NOMO-1 (cell line): ENCODE measurements around the gene SKI.
A peak's percentile ranks its signal among the peaks of the same experiment; 100 is the strongest.

Experiments
- DNase-seq, 2 experiments: peaks; one replicate each; lab custom pipeline; 2025; ENCODE audit not compliant: unreplicated experiment in 2 of 2; lab: John Stamatoyannopoulos, UW

SKI gene

GRCh38 chr1:2229037-2229864 is 1.1 kb downstream of the SKI start:
- peak; percentile 52 to 59 for DNase-seq

DNA sequence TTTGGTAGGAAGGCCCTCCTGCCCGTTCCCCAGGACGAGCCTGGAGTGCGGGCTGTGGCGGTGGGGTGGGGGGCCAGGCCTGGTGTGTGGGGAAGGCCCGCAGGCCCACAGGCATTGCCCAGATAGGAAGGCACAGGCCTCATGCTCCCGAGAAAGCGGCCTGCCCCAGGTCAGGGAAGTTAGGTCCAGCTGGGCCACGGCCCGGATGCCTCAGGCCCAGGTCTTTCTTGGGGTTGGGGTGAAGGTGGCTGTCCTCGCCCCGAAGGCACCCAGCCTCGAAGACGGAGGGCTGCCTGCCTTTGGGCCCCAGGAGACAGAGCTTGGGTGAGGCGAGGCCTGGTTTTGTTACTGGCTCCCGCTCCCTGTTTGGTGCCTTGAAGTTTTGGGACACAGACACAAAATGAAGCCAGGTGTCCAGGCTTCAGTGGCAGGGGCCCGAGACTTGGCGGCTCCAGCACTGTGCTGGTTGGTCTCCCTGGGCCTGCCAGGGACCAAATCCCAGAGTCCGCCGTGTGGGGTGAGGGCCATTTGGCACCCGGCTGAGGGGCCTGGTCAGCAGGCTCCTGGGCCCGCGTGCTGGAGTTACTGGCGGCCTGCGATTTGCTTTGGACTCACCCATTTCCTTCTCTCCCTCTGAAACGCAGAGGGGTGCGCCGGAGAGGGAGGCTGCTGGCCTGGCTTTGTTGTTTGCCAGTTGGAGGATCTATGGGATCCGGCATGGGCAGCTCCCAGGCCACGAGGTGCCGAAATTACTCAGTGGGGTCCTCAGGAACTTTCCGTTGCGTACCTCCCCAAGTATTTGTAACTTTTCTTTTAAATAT is 2.0 kb downstream of the SKI start:
- no peak for DNase-seq

- DNase-seq, result no peak
Measured at GRCh38 chr1:2230781-2231531, 2.8 kb downstream of the SKI start.

GRCh38 chr1:2231532-2232254 is 3.6 kb downstream of the SKI start:
- peak; percentile 56 to 67 for DNase-seq

DNA sequence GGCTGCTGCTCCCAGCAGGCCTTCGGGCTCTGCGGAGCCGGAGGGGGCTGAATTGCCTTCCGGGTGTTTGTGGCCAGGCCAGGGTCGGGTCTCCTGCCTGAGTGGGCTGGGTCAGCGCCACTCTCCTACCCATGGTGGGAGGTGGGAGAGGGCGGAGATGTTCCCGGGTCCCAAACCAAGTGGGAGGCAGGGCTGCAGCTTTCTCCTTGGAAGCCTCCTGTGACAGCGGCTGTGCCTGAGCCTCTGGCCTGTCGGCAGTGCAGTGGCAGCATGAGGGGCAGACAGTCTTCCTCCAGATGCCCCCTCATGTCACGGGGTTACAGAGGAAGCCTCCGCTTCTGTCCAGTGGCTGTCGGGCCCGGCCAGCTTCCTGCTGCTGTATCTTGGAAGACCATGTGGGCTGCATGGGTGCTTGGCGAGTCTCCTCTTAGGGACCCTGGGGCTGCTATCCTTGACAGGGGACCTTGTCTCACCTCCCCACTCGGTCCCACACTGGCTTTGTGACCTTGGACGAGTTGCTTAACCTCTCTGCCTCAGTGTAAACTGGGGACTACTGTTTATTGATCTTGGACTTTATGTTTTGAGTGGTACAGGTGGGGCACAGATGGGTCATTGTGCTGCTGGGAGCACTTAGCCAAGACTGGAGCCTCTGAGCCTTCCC is 4.3 kb downstream of the SKI start:
- DNase-seq, result no peak

DNA sequence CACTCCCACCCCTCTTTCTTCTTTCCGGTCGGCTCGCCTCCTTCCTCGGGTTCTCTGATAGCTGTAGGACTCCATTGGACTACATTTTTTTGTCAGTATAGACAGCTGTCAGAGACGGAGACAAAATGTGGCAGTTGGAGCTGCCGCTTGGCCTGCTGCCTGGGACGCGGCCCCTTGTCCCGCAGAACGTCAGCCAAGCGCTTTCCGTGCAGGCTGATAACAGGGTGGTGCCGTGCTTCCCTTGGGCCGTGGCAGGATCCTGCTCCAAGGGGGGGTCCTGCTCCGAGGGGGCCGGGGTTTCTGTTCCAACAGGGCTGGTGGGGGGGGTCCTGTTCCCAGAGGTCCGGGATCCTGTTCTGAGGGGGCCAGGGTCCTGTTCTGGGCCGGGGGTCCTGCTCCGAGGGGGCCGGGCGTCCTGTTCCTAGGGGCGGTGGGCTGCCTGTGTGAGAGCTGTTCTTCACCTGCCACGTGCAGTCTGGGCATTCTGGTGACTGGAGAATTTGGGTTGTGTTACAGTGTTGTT is 4.9 kb downstream of the SKI start:
- no peak for DNase-seq

- no peak for DNase-seq
Measured at GRCh38 chr1:2233468-2233867, 5.3 kb downstream of the SKI start.

DNA sequence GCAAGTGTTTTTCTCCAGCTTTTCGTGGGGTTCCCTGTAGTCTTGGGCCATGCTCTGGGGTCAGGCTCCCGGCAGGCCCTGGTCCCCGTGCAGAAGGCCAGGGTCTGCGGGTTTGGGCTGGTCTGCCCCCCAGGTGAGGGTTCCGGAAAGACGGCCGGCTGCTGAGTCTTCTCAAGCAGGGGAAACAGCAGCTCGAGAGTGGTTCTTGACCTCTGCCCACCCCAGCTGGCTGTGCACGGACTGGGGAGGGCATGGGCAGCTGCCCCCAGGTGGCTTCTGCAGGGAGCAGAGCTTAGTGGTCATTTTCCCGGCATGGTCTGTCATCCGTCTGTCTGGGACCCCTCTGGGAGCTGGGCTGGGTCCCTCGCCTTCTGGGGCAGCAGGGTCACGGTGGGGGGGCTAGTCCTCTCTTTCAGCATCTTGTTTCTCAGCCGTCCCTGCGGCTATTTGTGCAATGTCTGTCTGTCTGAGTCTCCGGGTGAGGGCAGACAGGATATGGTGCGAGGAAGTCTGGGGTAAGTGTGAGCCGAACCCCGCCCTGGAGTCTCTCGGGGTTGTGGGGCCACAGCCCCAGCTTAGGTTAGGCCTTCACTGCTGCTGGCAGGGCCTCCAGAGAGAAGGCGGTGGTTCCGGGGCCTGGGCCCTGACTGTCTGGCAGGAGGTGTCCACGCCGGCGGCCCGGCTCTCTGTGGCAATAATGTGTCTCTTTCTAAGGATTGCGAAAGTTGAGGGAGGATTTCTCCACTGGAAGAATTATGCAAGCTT is 6.1 kb downstream of the SKI start:
- DNase-seq, result peak; percentile 99

DNA sequence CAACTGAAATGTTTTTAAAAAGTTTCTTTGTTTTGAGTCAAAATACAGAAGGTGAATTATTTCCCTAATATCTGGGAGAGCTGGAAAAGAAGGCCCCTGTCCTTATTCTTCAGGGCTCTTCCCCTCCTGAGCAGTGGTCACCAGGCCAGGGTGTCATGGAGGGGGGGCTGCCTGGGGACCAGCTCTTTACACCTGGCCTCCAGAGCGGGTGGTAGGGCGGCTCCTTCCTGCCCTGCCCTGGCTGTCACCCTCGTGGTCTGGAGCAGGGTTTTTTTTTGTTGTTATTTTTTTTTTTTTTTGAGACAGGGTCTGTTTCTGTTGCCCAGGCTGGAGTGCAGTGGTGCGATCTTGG is 6.6 kb downstream of the SKI start:
- peak in 1 of 2 experiments; percentile 74 for DNase-seq

DNA sequence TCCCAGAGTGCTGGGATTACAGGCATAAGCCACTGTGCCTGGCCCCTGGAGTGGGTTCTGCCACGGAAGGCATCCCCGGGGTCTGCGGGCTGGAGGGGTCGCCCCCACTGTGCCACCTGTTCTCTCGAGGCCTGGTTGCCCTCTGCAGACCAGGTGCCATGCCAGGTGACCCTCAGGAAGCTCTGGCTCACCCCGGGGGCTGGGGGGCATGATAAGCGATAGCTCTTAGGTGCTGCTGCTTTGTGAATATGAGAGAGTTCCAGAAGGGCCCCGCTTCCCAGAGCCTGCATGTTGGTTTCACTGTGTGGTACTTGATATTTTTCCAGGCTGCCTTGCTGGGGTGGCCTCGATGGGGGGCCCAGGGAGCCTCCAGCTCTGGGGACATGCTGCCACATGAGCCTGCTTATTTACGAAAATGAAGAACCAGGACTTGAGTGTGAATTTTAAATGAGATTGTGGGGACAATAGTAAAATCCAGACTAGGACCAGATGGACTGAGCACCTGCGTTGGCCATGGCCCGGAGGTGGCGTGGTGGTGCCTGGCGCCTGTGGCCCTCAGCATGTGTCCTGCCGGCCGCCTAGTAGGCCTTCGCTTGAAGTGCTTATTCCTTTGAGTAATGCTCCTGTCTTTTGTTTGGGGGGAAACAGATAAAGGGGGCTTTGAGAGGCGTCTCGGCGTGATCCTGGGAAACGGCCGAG is 7.3 kb downstream of the SKI start:
- no peak for DNase-seq

- no peak for DNase-seq
Measured at GRCh38 chr1:2236695-2237677, 8.9 kb downstream of the SKI start.

DNA sequence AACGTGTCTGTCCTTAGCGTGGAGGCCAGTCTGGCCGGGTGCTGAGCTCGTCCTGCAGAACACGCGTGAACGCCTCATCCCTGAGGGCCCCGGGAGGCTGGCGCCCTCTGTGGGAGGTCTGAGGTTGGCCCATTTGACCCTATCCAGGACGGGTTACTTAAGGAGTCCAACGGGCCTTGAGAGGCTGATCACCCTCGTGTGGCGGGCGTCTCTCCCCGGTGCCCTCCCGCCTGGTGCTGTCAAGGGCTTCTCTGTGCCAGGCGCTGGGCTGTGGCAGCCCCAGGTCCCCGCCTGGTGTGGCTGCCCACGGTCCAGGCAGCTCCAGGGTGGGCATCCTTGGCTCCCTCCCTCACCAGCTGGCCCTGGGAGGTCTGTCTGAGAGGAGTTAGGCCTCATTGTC is 9.7 kb downstream of the SKI start:
- DNase-seq, result no peak

DNA sequence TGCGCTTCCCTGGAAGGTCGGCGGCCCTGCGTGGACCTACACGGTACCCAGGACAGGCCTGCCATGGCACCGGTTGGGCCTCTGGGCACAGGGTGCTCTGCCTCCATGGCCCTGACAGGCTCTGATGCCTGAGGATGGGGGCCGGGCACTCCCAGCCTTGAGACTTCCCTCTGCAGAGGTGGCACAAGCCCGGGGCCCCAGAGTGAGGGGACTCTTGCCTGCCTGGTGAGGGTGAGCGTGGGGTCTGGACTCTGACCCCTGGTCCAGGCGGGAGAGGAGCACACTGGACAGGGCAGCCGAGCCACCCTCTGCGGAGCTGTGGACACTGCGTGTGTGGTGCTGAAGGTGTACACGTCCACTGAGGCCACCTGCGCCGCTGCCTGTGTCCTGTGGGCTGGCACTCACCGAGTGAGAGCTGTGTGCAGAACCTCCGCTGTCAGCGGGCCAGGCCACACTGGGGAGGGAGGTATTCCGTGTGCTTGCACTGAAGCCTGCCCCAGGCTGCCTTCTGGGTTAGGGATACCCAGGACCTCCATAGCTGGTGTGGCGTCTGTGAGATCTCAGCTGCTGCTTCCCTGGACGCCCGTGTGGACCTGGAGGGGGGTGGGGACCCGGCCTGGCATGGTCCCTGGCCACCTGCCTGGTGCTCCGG is 10.4 kb downstream of the SKI start:
- no peak for DNase-seq

GRCh38 chr1:2239013-2239370 is 10.9 kb downstream of the SKI start:
- no peak for DNase-seq

- DNase-seq, result no peak
Measured at GRCh38 chr1:2239384-2239985, 11.4 kb downstream of the SKI start.

- no peak for DNase-seq
Measured at GRCh38 chr1:2240270-2241156, 12.4 kb downstream of the SKI start.
